ENCODE data around the gene MTLN.

- no peak for TF ChIP-seq CTCF (IDR thresholded peaks at IDR 0.05)
- no peak for TF ChIP-seq POLR2A (IDR thresholded peaks at IDR 0.05)
- no peak for TF ChIP-seq POLR2AphosphoS5 (IDR thresholded peaks at IDR 0.05)
Observed at GRCh38 chr2:110216199-110216598, 3.9 kb upstream of the MTLN start.

Measured in breast epithelium (tissue), 3 donors.